Neural cell (in vitro differentiated cells): ENCODE measurements around the gene HIVEP3. TPM values are rescaled to one million over a fixed set of nuclear protein-coding genes. Genes with fewer than 3 reads are reported as not detected.

ENCODE experiments used
- H2AFZ ChIP-seq: fragments of 200-600, 300-800 bp; sonication (generic), shearing (Covaris generic); 2 replicates; pipeline ENCODE4 v1.6.0; 2014; ENCODE audit warnings: low read depth, mild to moderate bottlenecking, antibody characterized with exemption, low read length, moderate library complexity
- H3F3A ChIP-seq: fragments of 200-600 bp; shearing (Covaris generic); 2 replicates; pipeline ENCODE4 v1.6.1; 2016; ENCODE audit warnings: mild to moderate bottlenecking, moderate library complexity, mixed read lengths, antibody characterized with exemption, low read length; ENCODE audit not compliant: insufficient read depth, poor library complexity, severe bottlenecking
- H3K27ac ChIP-seq: fragments of 200-600, 300-800 bp; sonication (generic), shearing (Covaris generic); 2 replicates; pipeline ENCODE4 v1.5.1; 2014; ENCODE audit warnings: mild to moderate bottlenecking, low read length, moderate library complexity
- H3K27me3 ChIP-seq: fragments of 300-800, 200-600 bp; sonication (generic), shearing (Covaris generic); 2 replicates; pipeline ENCODE4 v1.6.0; 2014; ENCODE audit warnings: mild to moderate bottlenecking, low read depth, low read length, moderate library complexity; ENCODE audit not compliant: insufficient read depth
- H3K36me3 ChIP-seq: fragments of 300-800, 200-600 bp; sonication (generic), shearing (Covaris generic); 2 replicates; pipeline ENCODE4 v1.5.1; 2014; ENCODE audit warnings: mild to moderate bottlenecking, antibody characterized with exemption, low read length, moderate library complexity; ENCODE audit not compliant: insufficient read depth
- H3K4me2 ChIP-seq: fragments of 300-800, 200-600 bp; sonication (generic), shearing (Covaris generic); 2 replicates; pipeline ENCODE4 v1.6.0; 2014; ENCODE audit warnings: mild to moderate bottlenecking, low read length
- H3K4me3 ChIP-seq: fragments of 300-800, 200-600 bp; sonication (generic), shearing (Covaris generic); 2 replicates; pipeline ENCODE4 v1.5.1; 2014; ENCODE audit warnings: mild to moderate bottlenecking, low read length, moderate library complexity
- H3K79me2 ChIP-seq: fragments of 200-600 bp; shearing (Covaris generic); replicated peaks from 2 replicates; pipeline ENCODE4 v1.6.0; 2014; ENCODE audit warnings: mild to moderate bottlenecking, low read length, moderate library complexity; ENCODE audit not compliant: insufficient read depth
- H3K9ac ChIP-seq: fragments of 300-800, 200-600 bp; sonication (generic), shearing (Covaris generic); 2 replicates; pipeline ENCODE4 v1.6.1; 2016; ENCODE audit warnings: mild to moderate bottlenecking, low read length, mixed read lengths
- H3K9me2 ChIP-seq: fragments of 200-600 bp; shearing (Covaris generic); 2 replicates; pipeline ENCODE4 v1.6.1; 2016; ENCODE audit warnings: mild to moderate bottlenecking, low read length, mixed read lengths; ENCODE audit not compliant: insufficient read depth
- H3K9me3 ChIP-seq: fragments of 200-600, 300-800 bp; sonication (generic), shearing (Covaris generic); 2 replicates; pipeline ENCODE4 v1.6.1; 2016; ENCODE audit warnings: mild to moderate bottlenecking, mixed run types, low read length, moderate library complexity, mixed read lengths
- H4K20me1 ChIP-seq: fragments of 200-600 bp; shearing (Covaris generic); 2 replicates; pipeline ENCODE4 v1.6.1; 2016; ENCODE audit warnings: mild to moderate bottlenecking, mixed run types; ENCODE audit not compliant: insufficient read depth
- EP300 ChIP-seq: fragments of 450-650 bp; conservative IDR thresholded peaks from 2 replicates; pipeline ENCODE4 v1.6.1; 2014; ENCODE audit warnings: antibody characterized with exemption, mild to moderate bottlenecking, moderate library complexity; ENCODE audit not compliant: poor library complexity, severe bottlenecking
- EZH2 ChIP-seq: fragments of 200-600, 300-800 bp; shearing (Covaris generic), sonication (generic); IDR thresholded peaks from 2 replicates; pipeline ENCODE4 v1.6.1; 2014; ENCODE audit warnings: antibody characterized with exemption, low read length, borderline replicate concordance, mild to moderate bottlenecking; ENCODE audit not compliant: insufficient read depth, poor library complexity, severe bottlenecking
- MXI1 ChIP-seq: fragments of 450-650 bp; conservative IDR thresholded peaks from 2 replicates; pipeline ENCODE4 v1.6.1; 2014; ENCODE audit warnings: antibody characterized with exemption, mild to moderate bottlenecking; ENCODE audit not compliant: poor library complexity, severe bottlenecking
- POLR2AphosphoS5 ChIP-seq: IDR thresholded peaks from 2 replicates; pipeline ENCODE4 v1.6.1; 2012
- RAD21 ChIP-seq: fragments of 450-650 bp; conservative IDR thresholded peaks from 2 replicates; pipeline ENCODE4 v1.6.1; 2014; ENCODE audit warnings: antibody characterized with exemption, mild to moderate bottlenecking, moderate library complexity
- REST ChIP-seq: IDR thresholded peaks from 2 replicates; pipeline ENCODE4 v1.6.1; 2012; ENCODE audit warnings: borderline replicate concordance
- SMC3 ChIP-seq: fragments of 450-650 bp; conservative IDR thresholded peaks from 2 replicates; pipeline ENCODE4 v1.6.1; 2014; ENCODE audit warnings: antibody characterized with exemption, mild to moderate bottlenecking, moderate library complexity; ENCODE audit not compliant: poor library complexity
- TAF1 ChIP-seq: IDR thresholded peaks from 2 replicates; pipeline ENCODE4 v1.6.1; 2012; ENCODE audit warnings: low read depth
- polyA plus RNA-seq: library from polyadenylated mRNA; depleted of rRNA; stranded (reverse); fragments of >200 nt; gene quantifications from 2 replicates; pipeline ENCODE4 v1.2.3, GENCODE V29; 2014
- TF ChIP-seq, protein P1 (sequence below): fragments of 450-650 bp; IDR thresholded peaks from 2 replicates; pipeline ENCODE4 v1.5.1; 2014; ENCODE audit warnings: antibody characterized with exemption, mild to moderate bottlenecking, moderate library complexity; ENCODE audit not compliant: poor library complexity, severe bottlenecking

Gene HIVEP3
- polyA plus RNA-seq, 1 donor from 2014 or later: 2.6 TPM

GRCh38 chr1:41874903-41875411 is 43.8 kb downstream of the HIVEP3 start:
- Histone ChIP-seq H4K20me1 (no peaks in the 10 kb centered on the region), H3K9me2 (no peaks in the 10 kb centered on the region), H3F3A (no peaks in the 10 kb centered on the region), H3K27ac (no peak overlapping the region), H3K79me2 (no peaks in the 10 kb centered on the region), H2AFZ (no peak overlapping the region), H3K4me2 (no peak overlapping the region), H3K9ac (no peak overlapping the region), H3K4me3 (no peak overlapping the region), H3K36me3 (no peaks in the 10 kb centered on the region), H3K9me3 (no peaks in the 10 kb centered on the region), H3K27me3 (no peaks in the 10 kb centered on the region)
- TF ChIP-seq POLR2AphosphoS5 (no peak), RAD21 (no peak), EP300 (no peak), SMC3 (no peak), REST (no peak), TAF1 (no peak), EZH2 (no peak), MXI1 (no peak)
- TF ChIP-seq, protein P1, sequence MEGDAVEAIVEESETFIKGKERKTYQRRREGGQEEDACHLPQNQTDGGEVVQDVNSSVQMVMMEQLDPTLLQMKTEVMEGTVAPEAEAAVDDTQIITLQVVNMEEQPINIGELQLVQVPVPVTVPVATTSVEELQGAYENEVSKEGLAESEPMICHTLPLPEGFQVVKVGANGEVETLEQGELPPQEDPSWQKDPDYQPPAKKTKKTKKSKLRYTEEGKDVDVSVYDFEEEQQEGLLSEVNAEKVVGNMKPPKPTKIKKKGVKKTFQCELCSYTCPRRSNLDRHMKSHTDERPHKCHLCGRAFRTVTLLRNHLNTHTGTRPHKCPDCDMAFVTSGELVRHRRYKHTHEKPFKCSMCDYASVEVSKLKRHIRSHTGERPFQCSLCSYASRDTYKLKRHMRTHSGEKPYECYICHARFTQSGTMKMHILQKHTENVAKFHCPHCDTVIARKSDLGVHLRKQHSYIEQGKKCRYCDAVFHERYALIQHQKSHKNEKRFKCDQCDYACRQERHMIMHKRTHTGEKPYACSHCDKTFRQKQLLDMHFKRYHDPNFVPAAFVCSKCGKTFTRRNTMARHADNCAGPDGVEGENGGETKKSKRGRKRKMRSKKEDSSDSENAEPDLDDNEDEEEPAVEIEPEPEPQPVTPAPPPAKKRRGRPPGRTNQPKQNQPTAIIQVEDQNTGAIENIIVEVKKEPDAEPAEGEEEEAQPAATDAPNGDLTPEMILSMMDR: no peak

GRCh38 chr1:41874151-41874719 is 44.5 kb downstream of the HIVEP3 start:
- no peak overlapping the region for H3K4me2 ChIP-seq
- no peaks in the 10 kb centered on the region for H3K9me3 ChIP-seq
- H3K27me3 ChIP-seq: no peaks in the 10 kb centered on the region
- H3K27ac ChIP-seq: no peak overlapping the region
- H3K79me2 ChIP-seq: no peaks in the 10 kb centered on the region
- no peaks in the 10 kb centered on the region for H4K20me1 ChIP-seq
- no peak overlapping the region for H2AFZ ChIP-seq
- no peak for TF ChIP-seq REST
- no peak for TF ChIP-seq EP300
- no peak overlapping the region for H3K9ac ChIP-seq
- no peaks in the 10 kb centered on the region for H3F3A ChIP-seq
- H3K4me3 ChIP-seq: no peak overlapping the region
- H3K9me2 ChIP-seq: no peaks in the 10 kb centered on the region
- H3K36me3 ChIP-seq: no peaks in the 10 kb centered on the region
